ENCODE measurements around the gene KCNK17. TPM values are rescaled to one million over a fixed set of nuclear protein-coding genes. Genes with fewer than 3 reads are reported as not detected.

Gene KCNK17
- total and polyA plus RNA-seq, 12 donors: 0.13 to 0.39 (median 0.19) TPM; not detected in 6

GRCh38 chr6:39310542-39310941, 3.7 kb downstream of the KCNK17 start:
- TF ChIP-seq, protein P1, sequence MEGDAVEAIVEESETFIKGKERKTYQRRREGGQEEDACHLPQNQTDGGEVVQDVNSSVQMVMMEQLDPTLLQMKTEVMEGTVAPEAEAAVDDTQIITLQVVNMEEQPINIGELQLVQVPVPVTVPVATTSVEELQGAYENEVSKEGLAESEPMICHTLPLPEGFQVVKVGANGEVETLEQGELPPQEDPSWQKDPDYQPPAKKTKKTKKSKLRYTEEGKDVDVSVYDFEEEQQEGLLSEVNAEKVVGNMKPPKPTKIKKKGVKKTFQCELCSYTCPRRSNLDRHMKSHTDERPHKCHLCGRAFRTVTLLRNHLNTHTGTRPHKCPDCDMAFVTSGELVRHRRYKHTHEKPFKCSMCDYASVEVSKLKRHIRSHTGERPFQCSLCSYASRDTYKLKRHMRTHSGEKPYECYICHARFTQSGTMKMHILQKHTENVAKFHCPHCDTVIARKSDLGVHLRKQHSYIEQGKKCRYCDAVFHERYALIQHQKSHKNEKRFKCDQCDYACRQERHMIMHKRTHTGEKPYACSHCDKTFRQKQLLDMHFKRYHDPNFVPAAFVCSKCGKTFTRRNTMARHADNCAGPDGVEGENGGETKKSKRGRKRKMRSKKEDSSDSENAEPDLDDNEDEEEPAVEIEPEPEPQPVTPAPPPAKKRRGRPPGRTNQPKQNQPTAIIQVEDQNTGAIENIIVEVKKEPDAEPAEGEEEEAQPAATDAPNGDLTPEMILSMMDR (IDR thresholded peaks at IDR 0.05): no peak
- Histone ChIP-seq H3K4me1 (peaks cover 4 to 17% (median 15%) of the 10 kb centered on the region in 9 donors), H3K27ac (no peak overlapping the region), H3K27me3 (peaks cover 0 to 59% (median 46%) of the 10 kb centered on the region in 7 donors), H3K36me3 (no peaks in the 10 kb centered on the region), H3K4me3 (no peak overlapping the region), H3K9me3 (no peaks in the 10 kb centered on the region)
- WGBS, 2 donors: 58 to 59% methylated on average over 4 of the region's 4 CpGs
- ATAC-seq (no peak), DNase-seq (no peak)
- intact Hi-C loops (cut with DNase I): loop anchor here in 8 of 10 donors (2.0 to 5.0 kb wide), 5 partner anchors 223 to 443 kb away; no protein-coding TSS in a partner anchor

- H3K4me1 ChIP-seq: peaks cover 4 to 17% (median 15%) of the 10 kb centered on the region in 9 donors
- peaks cover 0 to 54% (median 41%) of the 10 kb centered on the region in 7 donors for H3K27me3 ChIP-seq
- ATAC-seq (peak; percentile 66 to 80 (median 75)), DNase-seq (peak; percentile 53 to 71)
- no peaks in the 10 kb centered on the region for H3K36me3 ChIP-seq
- TF ChIP-seq, protein P1 (IDR thresholded peaks at IDR 0.05): peak; percentile 70 to 90 (median 86)
- H3K4me3 ChIP-seq: no peak overlapping the region
- intact Hi-C loops (cut with DNase I): loop anchor here in 8 of 10 donors (2.0 to 5.0 kb wide), 7 partner anchors 223 to 443 kb away; no protein-coding TSS in a partner anchor
- H3K27ac ChIP-seq: no peak overlapping the region
- peaks cover 0 to 3% (median 0%) of the 10 kb centered on the region in 11 donors for H3K9me3 ChIP-seq
- WGBS, 2 donors: 25 to 34% methylated on average over 7 of the region's 7 CpGs
These were observed 4.2 kb downstream of the KCNK17 start for GRCh38 chr6:39309942-39310531.

DNA sequence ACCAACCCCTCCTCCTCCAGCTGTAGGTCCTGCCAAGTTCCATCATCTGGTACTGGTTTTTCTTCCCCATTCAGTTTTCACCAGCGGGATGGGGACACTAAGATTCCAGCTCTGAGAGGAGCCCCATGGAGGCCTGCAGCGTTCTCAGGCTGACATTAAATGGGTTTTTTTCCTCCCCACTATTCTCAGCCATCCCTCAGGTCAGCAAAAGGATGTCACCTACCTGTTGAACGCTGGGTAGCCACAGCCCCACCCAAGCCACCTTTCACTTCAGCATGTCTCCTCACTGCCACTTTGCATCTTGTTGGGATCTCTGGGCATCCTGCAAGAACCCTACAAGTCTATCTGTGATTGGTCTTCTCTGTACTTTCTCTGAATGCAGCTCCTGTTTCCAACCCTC, 6.8 kb downstream of the KCNK17 start:
- H3K4me1 ChIP-seq: peaks cover 0 to 5% (median 0%) of the 10 kb centered on the region in 9 donors
- TF ChIP-seq, protein P1 (IDR thresholded peaks at IDR 0.05): no peak
- H3K4me3 ChIP-seq: no peak overlapping the region
- intact Hi-C loops (cut with DNase I): loop anchor here in 4 of 10 donors (5.0 kb wide), 3 partner anchors 330 to 435 kb away; no protein-coding TSS in a partner anchor
- no peaks in the 10 kb centered on the region for H3K36me3 ChIP-seq
- ATAC-seq (no peak), DNase-seq (no peak)
- peaks cover 0 to 35% (median 15%) of the 10 kb centered on the region in 7 donors for H3K27me3 ChIP-seq
- peaks cover 0 to 6% (median 0%) of the 10 kb centered on the region in 11 donors for H3K9me3 ChIP-seq
- WGBS, 2 donors: 82 to 89% methylated on average over 3 of the region's 3 CpGs
- H3K27ac ChIP-seq: no peak overlapping the region

GRCh38 chr6:39304951-39305350, 9.3 kb downstream of the KCNK17 start:
- intact Hi-C loops (cut with DNase I): loop anchor here in 9 of 10 donors (2.0 to 5.0 kb wide), 7 partner anchors 138 to 438 kb away; no protein-coding TSS in a partner anchor
- Histone ChIP-seq H3K9me3 (peaks cover 0 to 6% (median 0%) of the 10 kb centered on the region in 11 donors), H3K27me3 (peaks cover 0 to 28% (median 6%) of the 10 kb centered on the region in 7 donors), H3K36me3 (no peaks in the 10 kb centered on the region), H3K4me3 (no peak overlapping the region), H3K27ac (no peak overlapping the region), H3K4me1 (peaks cover 0 to 5% (median 0%) of the 10 kb centered on the region in 9 donors)
- ATAC-seq (no peak), DNase-seq (no peak)
- TF ChIP-seq, protein P1 (IDR thresholded peaks at IDR 0.05): no peak
